Stimulated activated CD4-positive, alpha-beta T cell treated with anti-CD3 and anti-CD28 coated beads, Interleukin-12 subunit alpha, Interleukin-12 subunit beta, amount 100 ng/mL, for 24 hours (primary cell): ENCODE results near the gene RAE1.

Source experiments
- DNase-seq, 2 experiments: peaks; one replicate each; pipeline ENCODE4 v3.0.0-alpha.2; 2020; ENCODE audit warnings: low read depth in 2 of 2

The RAE1 gene

GRCh38 chr20:57388953-57389694 is 38.1 kb downstream of the RAE1 start:
- DNase-seq, result peak in 1 of 2 experiments; percentile 50

- peak; percentile 44 to 65 for DNase-seq
These were observed 38.9 kb downstream of the RAE1 start for GRCh38 chr20:57389695-57390603.

- peak; percentile 66 to 78 for DNase-seq
These were observed 39.8 kb downstream of the RAE1 start, which contains the start of gene RBM38 for GRCh38 chr20:57390604-57391438. RBM38 (plus strand) TSS chr20:57391396; CDS start chr20:57391582, 186 bp downstream.

GRCh38 chr20:57391439-57392301 is 40.6 kb downstream of the RAE1 start:
- no peak for DNase-seq

DNA sequence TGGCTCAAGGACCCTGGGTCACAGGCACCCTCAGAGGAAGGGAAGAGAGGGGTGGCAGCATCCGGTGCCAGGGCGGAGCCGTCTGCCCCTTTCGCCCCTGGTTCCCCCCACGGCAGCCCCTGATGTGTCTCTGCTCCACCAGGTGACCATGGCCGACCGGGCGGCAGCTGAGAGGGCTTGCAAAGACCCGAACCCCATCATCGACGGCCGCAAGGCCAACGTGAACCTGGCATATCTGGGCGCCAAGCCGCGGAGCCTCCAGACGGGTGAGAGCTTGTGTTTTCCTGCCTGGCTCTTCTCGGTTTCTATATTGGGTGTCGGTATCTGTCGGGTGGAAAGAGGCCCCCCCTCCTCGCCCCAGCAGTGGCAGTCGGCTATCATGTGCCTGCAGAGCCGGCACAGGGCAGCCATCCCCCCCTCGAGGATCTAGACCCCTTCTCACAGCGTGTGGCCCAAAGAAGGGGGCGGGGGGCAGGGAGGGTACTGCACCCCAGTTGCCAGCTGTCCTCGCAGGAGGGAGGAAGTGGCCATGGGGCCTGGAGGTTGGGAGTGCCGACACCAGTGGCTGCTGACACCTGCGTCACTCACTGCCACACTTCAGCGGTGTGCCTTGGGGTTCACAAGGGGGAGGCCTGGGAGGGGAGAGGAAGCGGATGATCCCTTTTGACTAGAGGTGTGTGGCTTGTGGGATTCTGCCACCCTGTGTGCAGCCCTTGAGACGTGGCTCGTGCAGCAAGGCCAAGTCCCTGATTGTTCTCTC is 41.6 kb downstream of the RAE1 start:
- DNase-seq, result peak; percentile 55 to 61

GRCh38 chr20:57393321-57394120 is 42.5 kb downstream of the RAE1 start:
- no peak for DNase-seq

- DNase-seq, result no peak
These were observed 43.3 kb downstream of the RAE1 start for GRCh38 chr20:57394121-57395082.

DNA sequence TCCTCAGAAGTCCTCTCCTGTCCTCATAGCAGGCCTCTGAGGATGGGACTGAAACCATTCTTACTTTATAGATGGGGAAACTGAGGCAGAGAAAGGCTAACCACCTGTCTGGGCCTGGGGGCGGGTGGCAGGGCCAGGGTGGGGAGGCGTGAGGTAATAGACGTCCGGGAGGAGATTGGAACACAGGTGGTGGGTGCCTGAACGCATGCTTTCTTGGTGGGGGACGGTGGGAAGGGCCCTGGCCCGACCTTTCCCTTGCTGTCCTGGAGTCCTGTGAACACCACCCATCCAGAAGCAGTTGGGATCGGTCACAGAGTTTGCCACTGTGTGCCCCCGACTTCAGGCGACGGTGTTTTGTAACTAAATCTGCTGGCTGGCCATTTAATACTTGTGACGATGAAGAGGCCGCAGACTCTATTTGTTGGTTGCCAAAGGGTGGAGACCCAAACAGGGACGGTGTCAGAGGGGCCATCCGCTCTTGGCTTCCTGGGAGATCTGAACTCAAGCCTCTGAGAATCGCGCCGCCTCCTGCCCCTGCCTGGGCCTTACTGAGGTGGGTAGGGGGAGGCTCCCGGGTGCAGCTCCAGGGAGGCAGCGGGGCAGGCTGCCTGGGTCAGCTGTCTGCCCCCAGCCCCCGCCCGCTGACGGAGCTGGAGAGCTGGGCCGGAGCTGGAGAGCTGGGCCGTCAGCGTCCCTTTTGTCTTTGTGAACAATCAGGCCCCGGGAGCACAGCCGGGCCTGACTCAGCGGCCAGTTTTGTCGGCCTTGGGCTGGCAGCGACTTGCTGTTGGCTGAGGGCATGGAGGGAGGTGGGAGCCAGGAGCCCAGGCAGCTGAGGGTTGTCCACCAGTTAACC is 44.3 kb downstream of the RAE1 start:
- no peak for DNase-seq

DNA sequence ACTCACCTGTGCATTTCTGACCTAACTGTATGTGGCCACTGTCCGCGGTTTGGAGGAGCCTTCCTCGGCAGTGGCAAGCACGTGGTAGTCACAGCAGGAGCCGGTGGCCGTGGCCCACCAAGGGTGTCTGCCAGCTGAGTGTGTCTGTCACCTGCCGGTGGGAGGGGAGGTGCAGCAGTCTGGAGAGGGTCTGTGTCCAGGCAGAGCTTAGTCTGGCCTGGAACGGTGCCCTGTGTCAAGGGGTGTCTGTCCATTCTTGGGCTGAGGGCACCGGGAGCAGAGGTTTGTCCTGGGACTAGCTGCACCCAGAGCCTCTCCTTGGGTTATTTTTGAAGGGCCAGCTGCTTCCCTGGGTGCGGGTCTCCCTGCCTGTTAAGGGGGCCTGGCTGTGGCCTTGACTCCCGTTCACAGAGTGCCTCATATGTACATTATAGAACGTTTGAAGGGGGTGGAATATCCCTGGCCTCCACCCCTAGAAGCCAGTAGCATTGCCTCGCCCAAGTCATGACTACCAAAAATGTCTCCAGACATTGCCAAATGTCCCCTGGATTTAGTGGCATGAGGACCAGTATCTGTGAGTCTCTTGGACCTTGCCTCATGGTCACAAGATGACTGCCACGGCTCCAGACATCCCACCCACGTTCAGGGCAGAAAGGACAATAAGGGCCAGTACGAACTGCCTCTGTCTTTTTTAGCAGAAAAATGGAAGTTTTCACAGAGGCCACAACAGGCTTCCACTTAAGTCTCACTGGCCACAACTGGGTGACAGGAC is 45.3 kb downstream of the RAE1 start:
- no peak for DNase-seq

DNA sequence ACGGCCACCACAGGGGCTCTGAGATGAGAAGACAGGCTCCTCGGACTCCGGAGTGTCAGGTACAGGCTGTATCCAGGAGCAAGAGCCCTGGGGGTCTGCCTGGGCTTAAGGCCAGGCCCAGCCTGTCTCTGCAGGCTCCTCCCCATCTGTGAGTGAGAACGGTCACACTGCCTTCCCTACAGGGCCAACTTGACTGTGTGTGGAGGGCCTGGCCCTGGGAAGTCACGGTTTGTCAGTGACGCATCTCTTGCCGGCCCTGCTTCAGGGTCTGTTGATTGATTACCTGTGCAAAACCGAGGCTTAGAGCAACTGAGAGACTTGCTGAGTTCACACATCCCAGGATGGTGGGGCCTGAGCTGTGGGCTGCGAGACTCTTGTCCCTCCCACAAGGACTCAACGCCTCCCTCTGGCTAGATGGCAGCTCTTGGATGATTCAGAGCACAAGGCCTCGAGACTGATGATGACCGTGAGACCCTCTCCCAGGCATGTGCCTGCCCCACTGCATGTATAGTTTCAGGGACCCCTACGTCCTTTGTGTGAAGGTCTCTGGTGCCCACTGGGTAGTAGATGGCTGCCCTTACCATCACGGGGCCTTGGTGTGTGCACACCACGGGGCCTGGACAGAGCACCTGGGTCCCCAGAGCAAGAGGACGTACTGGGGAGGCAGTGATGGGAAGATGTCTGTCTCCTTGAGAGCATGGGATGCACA is 46.1 kb downstream of the RAE1 start:
- no peak for DNase-seq

- no peak for DNase-seq
These were observed 46.6 kb downstream of the RAE1 start for GRCh38 chr20:57397693-57398108.

DNA sequence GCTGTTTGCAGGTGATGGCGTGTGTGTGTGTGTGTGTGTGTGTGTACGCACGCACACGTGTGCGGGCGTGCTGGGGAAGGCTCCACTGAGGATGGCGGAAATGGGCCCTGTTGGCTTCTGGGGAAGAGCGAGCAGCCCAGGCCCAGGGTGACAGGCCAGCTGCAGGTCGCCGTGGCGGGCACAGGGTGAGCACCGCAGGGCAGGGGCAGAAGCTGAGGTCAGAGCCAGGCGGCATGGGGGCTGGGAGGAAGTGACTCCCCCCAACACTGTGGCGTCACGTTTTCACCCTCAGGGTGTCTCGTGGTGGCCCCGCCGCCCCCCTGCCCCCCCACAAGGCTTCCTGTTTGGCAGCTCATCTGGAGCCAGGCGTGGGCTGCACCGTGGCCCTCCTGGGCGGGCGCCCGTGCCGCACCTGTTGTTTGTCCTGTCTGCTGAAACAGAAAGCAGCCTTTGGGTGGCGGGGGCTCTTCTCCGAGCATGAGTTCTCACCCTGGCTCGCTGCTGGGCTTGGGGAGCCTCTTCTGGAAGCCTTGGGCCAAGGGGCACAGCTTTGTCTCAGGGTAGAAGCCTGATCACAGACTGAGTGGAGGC is 47.3 kb downstream of the RAE1 start:
- DNase-seq, result peak; percentile 70 to 78

- DNase-seq, result no peak
These were observed 48.0 kb downstream of the RAE1 start for GRCh38 chr20:57398901-57399535.

- DNase-seq, result peak in 1 of 2 experiments; percentile 52
These were observed 48.6 kb downstream of the RAE1 start for GRCh38 chr20:57399587-57400155.
